Raji (cell line): Measurements from ENCODE around the gene CRYBG1.

Experiments
- POLR2A ChIP-seq: IDR thresholded peaks from 2 replicates; pipeline ENCODE4 v1.6.1; 2011; ENCODE audit warnings: low read depth, low read length, control low read depth; ENCODE audit not compliant: insufficient read depth

Gene CRYBG1

GRCh38 chr6:106556368-106556960, 195.9 kb downstream of the CRYBG1 start:
- no peak for TF ChIP-seq POLR2A

- no peak for TF ChIP-seq POLR2A
Observed at GRCh38 chr6:106557837-106558236, 197.3 kb downstream of the CRYBG1 start.

GRCh38 chr6:106558364-106558763, 197.8 kb downstream of the CRYBG1 start:
- no peak for TF ChIP-seq POLR2A

DNA sequence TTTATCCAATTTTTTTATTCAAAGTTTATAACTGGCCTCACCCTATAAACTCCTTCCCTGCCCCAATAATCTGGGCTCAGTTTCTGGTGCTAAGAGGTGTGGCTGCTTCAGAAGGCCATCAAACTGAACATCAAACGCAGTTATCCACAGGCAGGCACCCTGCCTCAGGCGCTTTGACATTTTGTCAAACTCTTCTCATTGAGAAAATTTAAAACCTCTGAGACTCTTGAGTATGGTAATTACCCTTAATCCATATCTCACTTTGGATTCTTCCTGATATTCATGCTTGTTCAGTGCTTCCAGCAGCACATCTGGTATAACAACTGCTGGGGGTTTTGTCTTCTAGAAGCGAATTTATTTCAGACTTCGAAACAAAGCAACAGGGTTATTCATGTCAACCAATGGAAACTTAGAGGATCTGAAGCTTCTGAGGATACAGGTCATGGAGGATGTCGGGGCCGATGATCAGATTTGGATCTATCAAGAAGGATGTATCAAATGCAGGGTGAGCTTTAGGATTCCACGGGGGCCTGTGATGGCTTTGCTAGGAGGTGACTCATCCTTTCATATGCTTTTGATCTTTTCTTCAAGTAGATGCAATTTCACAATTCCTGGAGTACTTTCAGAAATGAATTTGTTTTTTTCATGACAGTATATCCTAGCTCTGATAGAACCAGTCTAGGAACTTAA, 200.6 kb downstream of the CRYBG1 start:
- TF ChIP-seq POLR2A = no peak

- TF ChIP-seq POLR2A = no peak
Observed at GRCh38 chr6:106561686-106562405, 201.3 kb downstream of the CRYBG1 start.

DNA sequence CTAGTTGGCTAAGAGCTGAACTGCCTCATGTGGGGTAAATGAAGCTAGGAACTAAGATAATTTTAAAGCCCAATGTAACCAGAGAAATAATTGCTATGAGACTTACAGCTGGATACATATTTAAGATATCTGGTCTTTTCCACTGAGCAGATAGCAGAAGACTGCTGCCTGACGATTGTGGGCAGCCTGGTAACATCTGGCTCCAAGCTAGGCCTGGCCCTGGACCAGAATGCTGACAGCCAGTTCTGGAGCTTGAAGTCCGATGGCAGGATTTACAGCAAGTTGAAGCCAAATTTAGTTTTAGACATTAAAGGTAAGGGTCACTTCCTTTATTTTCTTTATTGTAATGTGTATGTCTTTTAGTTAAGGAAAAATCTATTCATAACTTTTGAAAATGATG, 203.1 kb downstream of the CRYBG1 start:
- no peak for TF ChIP-seq POLR2A

- no peak for TF ChIP-seq POLR2A
Observed at GRCh38 chr6:106564476-106564875, 204.0 kb downstream of the CRYBG1 start.

DNA sequence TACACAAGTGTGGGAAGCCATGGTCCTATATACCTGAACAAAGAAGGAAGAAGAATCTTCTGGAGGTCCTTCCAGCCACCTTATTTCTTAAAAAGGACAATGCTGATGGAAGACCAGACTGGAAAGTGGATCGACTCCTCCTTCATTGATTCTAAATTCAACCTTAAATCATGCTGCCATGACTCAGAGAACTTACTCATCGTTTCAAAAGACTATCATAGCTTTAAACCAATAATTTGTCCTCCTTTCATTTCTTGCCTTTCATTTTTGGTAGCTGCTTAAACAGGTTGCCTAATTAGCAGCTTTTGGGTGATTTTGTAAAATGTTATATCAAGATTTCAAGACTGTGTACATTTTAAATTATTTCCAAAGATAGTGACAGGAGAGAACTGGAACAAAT, 208.0 kb downstream of the CRYBG1 start:
- TF ChIP-seq POLR2A = no peak

DNA sequence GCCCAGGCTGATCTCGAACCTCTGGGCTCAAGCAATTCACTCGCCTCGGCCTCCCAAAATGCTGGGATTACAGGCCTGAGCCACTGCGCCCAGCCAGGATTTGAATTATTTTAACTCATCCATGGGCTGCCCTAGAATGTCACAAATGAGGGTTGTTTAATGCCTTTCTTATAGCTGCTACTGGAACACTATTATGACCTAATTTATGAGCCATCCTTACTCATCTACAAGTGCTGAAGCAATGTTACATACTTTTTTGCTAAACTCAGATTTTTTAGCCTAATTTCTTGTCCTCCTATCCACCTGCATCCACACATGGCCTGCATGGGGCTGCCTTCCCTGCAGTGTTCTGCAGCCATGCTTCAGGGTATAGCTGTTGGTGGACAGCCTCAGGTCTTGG, 208.9 kb downstream of the CRYBG1 start:
- no peak for TF ChIP-seq POLR2A

GRCh38 chr6:106572436-106572835, 211.9 kb downstream of the CRYBG1 start:
- no peak for TF ChIP-seq POLR2A

GRCh38 chr6:106572875-106573585, 212.5 kb downstream of the CRYBG1 start:
- TF ChIP-seq POLR2A = no peak

GRCh38 chr6:106574741-106575458, 214.4 kb downstream of the CRYBG1 start:
- no peak for TF ChIP-seq POLR2A

DNA sequence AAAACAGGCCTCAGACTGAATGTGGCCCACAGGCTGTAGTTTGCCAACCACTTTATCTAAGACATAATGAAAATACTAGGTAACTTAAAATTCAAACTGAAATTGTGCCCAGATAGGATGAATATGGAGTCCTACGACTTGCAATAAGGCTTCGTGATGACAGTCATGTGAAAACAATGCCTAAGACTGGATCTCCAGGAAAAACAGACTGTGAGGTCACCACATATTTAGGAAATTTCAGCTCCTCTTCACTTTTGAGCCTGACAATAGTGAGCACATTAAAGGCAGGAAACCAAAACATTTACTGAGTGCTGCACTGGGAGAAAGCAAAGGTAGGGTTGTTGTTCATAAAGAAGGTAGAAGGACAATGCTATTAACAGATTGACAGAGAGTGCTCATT, 218.8 kb downstream of the CRYBG1 start:
- TF ChIP-seq POLR2A = no peak

GRCh38 chr6:106581468-106581867, 221.0 kb downstream of the CRYBG1 start:
- no peak for TF ChIP-seq POLR2A
